DOHH2 (cell line): ENCODE data around the gene TMED10.

Experiments
- H3F3A ChIP-seq: fragments of 200-600 bp; sonication (generic), shearing (Covaris generic); 2 replicates; pipeline ENCODE4 v1.6.0; 2016; ENCODE audit warnings: antibody characterized with exemption, mild to moderate bottlenecking; ENCODE audit not compliant: control insufficient read depth, insufficient read depth
- H3K27ac ChIP-seq: fragments of 200-600 bp; sonication (generic); 2 replicates; pipeline ENCODE4 v1.5.1; 2014; ENCODE audit warnings: low read depth, mild to moderate bottlenecking, low read length, moderate library complexity
- H3K27me3 ChIP-seq: fragments of 200-600 bp; sonication (generic); 2 replicates; pipeline ENCODE4 v1.6.1; 2014; ENCODE audit warnings: mild to moderate bottlenecking, low read length, mixed read lengths; ENCODE audit not compliant: control insufficient read depth
- H3K36me3 ChIP-seq: fragments of 200-600 bp; sonication (generic); 2 replicates; pipeline ENCODE4 v1.6.1; 2014; ENCODE audit warnings: mild to moderate bottlenecking, low read length, moderate library complexity, mixed read lengths; ENCODE audit not compliant: control insufficient read depth
- H3K4me1 ChIP-seq: fragments of 200-600 bp; sonication (generic); 2 replicates; pipeline ENCODE4 v1.6.1; 2014; ENCODE audit warnings: mild to moderate bottlenecking, low read length, mixed read lengths; ENCODE audit not compliant: control insufficient read depth
- H3K4me2 ChIP-seq: fragments of 200-600 bp; sonication (generic); 2 replicates; pipeline ENCODE4 v1.6.0; 2014; ENCODE audit warnings: mild to moderate bottlenecking, low read length, moderate library complexity
- H3K4me3 ChIP-seq: fragments of 200-600 bp; sonication (generic); 2 replicates; pipeline ENCODE4 v1.5.1; 2014; ENCODE audit warnings: mild to moderate bottlenecking, low read length, mixed read lengths
- H3K79me2 ChIP-seq: fragments of 200-600 bp; sonication (generic); 2 replicates; pipeline ENCODE4 v1.6.1; 2014; ENCODE audit warnings: mild to moderate bottlenecking, low read length, mixed read lengths; ENCODE audit not compliant: control insufficient read depth
- H3K9me2 ChIP-seq: fragments of 200-600 bp; sonication (generic); replicated peaks from 2 replicates; pipeline ENCODE4 v1.6.1; 2014; ENCODE audit warnings: mild to moderate bottlenecking, low read length, mixed read lengths; ENCODE audit not compliant: control insufficient read depth
- H3K9me3 ChIP-seq: fragments of 200-600 bp; sonication (generic); 2 replicates; pipeline ENCODE4 v1.6.1; 2014; ENCODE audit warnings: antibody characterized with exemption, low read length, mixed read lengths; ENCODE audit not compliant: control insufficient read depth, insufficient read depth
- H4K20me1 ChIP-seq: fragments of 200-600 bp; sonication (generic); 2 replicates; pipeline ENCODE4 v1.6.0; 2014; ENCODE audit warnings: low read depth, mild to moderate bottlenecking, antibody characterized with exemption, low read length, moderate library complexity; ENCODE audit not compliant: control insufficient read depth, insufficient read depth
- EZH2phosphoT487 ChIP-seq: fragments of 200-600 bp; sonication (generic); IDR thresholded peaks from 2 replicates; pipeline ENCODE4 v1.6.1; 2017; ENCODE audit warnings: borderline replicate concordance, mild to moderate bottlenecking, antibody characterized with exemption, low read length, moderate library complexity, mixed read lengths
- TF ChIP-seq, protein P1 (sequence below): fragments of 200-600 bp; sonication (generic); IDR thresholded peaks from one replicate; pipeline ENCODE4 v1.5.1; 2014; ENCODE audit warnings: antibody characterized with exemption, mild to moderate bottlenecking, low read depth, low read length; ENCODE audit not compliant: poor library complexity, severe bottlenecking

Gene TMED10

DNA sequence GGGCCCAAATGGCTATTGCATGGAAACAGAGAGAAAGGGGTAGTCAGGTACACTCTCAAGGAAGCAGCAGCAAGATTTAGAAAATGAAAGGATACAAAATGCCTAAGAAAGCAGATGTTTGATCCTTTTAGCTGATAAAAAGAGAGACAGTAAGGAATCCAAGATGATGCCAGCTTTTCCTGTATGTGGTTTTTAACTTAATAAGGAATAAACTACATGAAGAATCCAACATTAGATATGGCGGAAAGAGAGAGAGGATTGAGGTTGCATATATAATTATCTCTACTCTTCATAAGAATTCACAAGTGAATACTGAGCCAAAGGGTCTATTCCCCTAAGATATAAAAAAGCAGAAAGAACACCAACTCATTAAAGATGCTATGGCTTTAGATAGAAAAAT is 11.6 kb downstream of the TMED10 start:
- Histone ChIP-seq H3K27me3 (no peaks in the 10 kb centered on the region), H3K27ac (no peak overlapping the region), H3K79me2 (peaks cover 94% of the 10 kb centered on the region), H3K4me2 (no peak overlapping the region), H4K20me1 (peaks cover 7% of the 10 kb centered on the region; the same call in 1 of the 2 replicates), H3K4me3 (no peak overlapping the region), H3K36me3 (no peaks in the 10 kb centered on the region), H3K9me3 (no peaks in the 10 kb centered on the region), H3K4me1 (no peaks in the 10 kb centered on the region; the same call in 1 of the 2 replicates), H3K9me2 (no peaks in the 10 kb centered on the region), H3F3A (no peaks in the 10 kb centered on the region)
- no peak for TF ChIP-seq EZH2phosphoT487
- TF ChIP-seq, protein P1, sequence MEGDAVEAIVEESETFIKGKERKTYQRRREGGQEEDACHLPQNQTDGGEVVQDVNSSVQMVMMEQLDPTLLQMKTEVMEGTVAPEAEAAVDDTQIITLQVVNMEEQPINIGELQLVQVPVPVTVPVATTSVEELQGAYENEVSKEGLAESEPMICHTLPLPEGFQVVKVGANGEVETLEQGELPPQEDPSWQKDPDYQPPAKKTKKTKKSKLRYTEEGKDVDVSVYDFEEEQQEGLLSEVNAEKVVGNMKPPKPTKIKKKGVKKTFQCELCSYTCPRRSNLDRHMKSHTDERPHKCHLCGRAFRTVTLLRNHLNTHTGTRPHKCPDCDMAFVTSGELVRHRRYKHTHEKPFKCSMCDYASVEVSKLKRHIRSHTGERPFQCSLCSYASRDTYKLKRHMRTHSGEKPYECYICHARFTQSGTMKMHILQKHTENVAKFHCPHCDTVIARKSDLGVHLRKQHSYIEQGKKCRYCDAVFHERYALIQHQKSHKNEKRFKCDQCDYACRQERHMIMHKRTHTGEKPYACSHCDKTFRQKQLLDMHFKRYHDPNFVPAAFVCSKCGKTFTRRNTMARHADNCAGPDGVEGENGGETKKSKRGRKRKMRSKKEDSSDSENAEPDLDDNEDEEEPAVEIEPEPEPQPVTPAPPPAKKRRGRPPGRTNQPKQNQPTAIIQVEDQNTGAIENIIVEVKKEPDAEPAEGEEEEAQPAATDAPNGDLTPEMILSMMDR = no peak

DNA sequence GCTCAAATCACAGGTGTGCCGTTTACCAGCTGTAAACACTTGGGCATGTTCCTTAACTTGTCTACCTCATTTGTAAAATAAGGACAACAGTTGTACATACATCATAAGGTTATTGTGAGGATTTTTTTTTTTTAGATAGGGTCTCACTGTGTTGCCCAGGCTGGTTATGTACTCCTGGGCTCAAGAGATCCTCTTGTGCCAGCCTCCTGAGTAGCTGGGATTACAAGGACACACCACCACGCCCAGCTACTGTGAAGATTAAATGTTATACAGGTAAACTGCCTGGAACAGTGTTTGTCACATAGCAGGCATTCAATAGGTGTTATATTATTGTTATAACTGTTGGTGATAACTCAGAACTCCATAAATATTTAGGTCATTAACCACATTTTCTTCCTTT is 12.7 kb downstream of the TMED10 start:
- no peak overlapping the region for H3K4me2 ChIP-seq
- H3K4me1 ChIP-seq = peaks cover 7% of the 10 kb centered on the region
- H3K27ac ChIP-seq = no peak overlapping the region
- no peaks in the 10 kb centered on the region for H3K9me2 ChIP-seq
- H3K27me3 ChIP-seq = no peaks in the 10 kb centered on the region
- H3K9me3 ChIP-seq = no peaks in the 10 kb centered on the region
- TF ChIP-seq, protein P1 = no peak
- no peak for TF ChIP-seq EZH2phosphoT487
- no peak overlapping the region for H3K4me3 ChIP-seq
- H3K79me2 ChIP-seq = peaks cover 94% of the 10 kb centered on the region
- H3F3A ChIP-seq = no peaks in the 10 kb centered on the region
- H4K20me1 ChIP-seq = 0 out of 2 replicates have a peak, but pooled peaks cover 5% of the 10 kb centered on the region
- H3K36me3 ChIP-seq = 0 out of 2 replicates have a peak, but pooled peaks cover 3% of the 10 kb centered on the region

DNA sequence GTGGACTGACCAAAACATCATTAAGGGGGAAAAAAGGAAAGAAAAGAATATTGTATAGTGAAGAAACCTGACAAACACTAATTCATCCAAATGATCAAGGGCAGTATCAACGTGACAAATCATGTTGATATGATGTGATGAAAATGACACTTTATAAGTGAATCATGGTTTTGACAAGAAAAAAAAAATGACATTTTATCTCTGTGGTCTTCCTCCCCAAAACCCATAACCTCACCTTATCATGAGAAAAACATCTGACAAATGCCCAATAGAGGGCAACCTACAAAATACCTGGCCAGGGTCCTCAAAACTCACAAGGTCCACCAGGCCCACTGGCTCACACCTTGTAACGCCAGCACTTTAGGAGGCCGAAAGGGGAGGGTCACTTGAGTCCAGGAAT is 13.8 kb downstream of the TMED10 start:
- TF ChIP-seq, protein P1 = peak; percentile 27
- no peak for TF ChIP-seq EZH2phosphoT487
- Histone ChIP-seq H4K20me1 (0 out of 2 replicates have a peak, but pooled peaks cover 5% of the 10 kb centered on the region), H3K4me3 (no peak overlapping the region), H3K9me3 (no peaks in the 10 kb centered on the region), H3K79me2 (peaks cover 94% of the 10 kb centered on the region), H3K27ac (no peak overlapping the region), H3K9me2 (no peaks in the 10 kb centered on the region), H3K4me2 (no peak overlapping the region), H3F3A (no peaks in the 10 kb centered on the region), H3K27me3 (no peaks in the 10 kb centered on the region), H3K4me1 (peaks cover 7% of the 10 kb centered on the region), H3K36me3 (0 out of 2 replicates have a peak, but pooled peaks cover 3% of the 10 kb centered on the region)
